GM12878 (cell line): ENCODE results near the gene NOD2. TPM values are rescaled to one million over a fixed set of nuclear protein-coding genes. Genes with fewer than 3 reads are reported as not detected.

Experiments
- ATF3 ChIP-seq: IDR thresholded peaks from 2 replicates; pipeline ENCODE4 v1.6.1; 2011; ENCODE audit warnings: low read depth, mild to moderate bottlenecking, low read length, moderate library complexity, borderline replicate concordance; ENCODE audit errors: extremely low read depth
- ATF7 ChIP-seq: fragments of 450-650 bp; IDR thresholded peaks from 2 replicates; pipeline ENCODE4 v1.6.1; 2016; ENCODE audit warnings: low read depth, mild to moderate bottlenecking
- BMI1 ChIP-seq: fragments of 450-650 bp; IDR thresholded peaks from 2 replicates; pipeline ENCODE4 v1.6.1; 2016; ENCODE audit warnings: mild to moderate bottlenecking, moderate library complexity, borderline replicate concordance
- CTCF ChIP-seq, 3 experiments: IDR thresholded peaks in 2 of 3; conservative IDR thresholded peaks in 1 of 3; 2 replicates each; pipeline ENCODE4 v1.5.1; 2011; ENCODE audit warnings: low read depth in 3 of 3, low read length in 3 of 3, mild to moderate bottlenecking in 3 of 3, control low read depth in 2 of 3, moderate library complexity in 2 of 3, inconsistent platforms in 1 of 3, mixed read lengths in 1 of 3; ENCODE audit not compliant: control insufficient read depth in 2 of 3, insufficient read depth in 1 of 3; ENCODE audit errors: extremely low read depth in 1 of 3
- CUX1 ChIP-seq: IDR thresholded peaks from 2 replicates; pipeline ENCODE4 v1.6.1; 2012; ENCODE audit warnings: improper control_type of control experiment, low read depth, low read length; ENCODE audit not compliant: insufficient replicate concordance
- ELK1 ChIP-seq: IDR thresholded peaks from 2 replicates; pipeline ENCODE4 v1.6.1; 2012; ENCODE audit warnings: low read depth, low read length, improper control_type of control experiment
- GABPA ChIP-seq: IDR thresholded peaks from 2 replicates; pipeline ENCODE4 v1.6.1; 2014; ENCODE audit warnings: antibody characterized with exemption, low read depth, mild to moderate bottlenecking, inconsistent platforms
- IRF5 ChIP-seq: fragments of 450-650 bp; IDR thresholded peaks from 2 replicates; pipeline ENCODE4 v1.6.1; 2017; ENCODE audit warnings: borderline replicate concordance
- KDM1A ChIP-seq: fragments of 200-600 bp; sonication (generic); IDR thresholded peaks from 2 replicates; pipeline ENCODE4 v1.6.1; 2016; ENCODE audit warnings: borderline replicate concordance
- MYB ChIP-seq: fragments of 150-350 bp; IDR thresholded peaks from 2 replicates; pipeline ENCODE4 v1.6.1; 2014; ENCODE audit warnings: mild to moderate bottlenecking, low read depth, low read length, borderline replicate concordance
- NFYB ChIP-seq: IDR thresholded peaks from 2 replicates; pipeline ENCODE4 v1.6.1; 2011; ENCODE audit warnings: low read depth, mild to moderate bottlenecking, low read length, improper control_type of control experiment, moderate library complexity; ENCODE audit not compliant: insufficient read depth
- PRDM15 ChIP-seq: fragments of 450-650 bp; formaldehyde crosslinking; IDR thresholded peaks from 2 replicates; pipeline ENCODE4 v1.4.0; 2020; ENCODE audit warnings: mild to moderate bottlenecking, moderate library complexity
- ZNF24 ChIP-seq: fragments of 450-650 bp; IDR thresholded peaks from 2 replicates; pipeline ENCODE4 v1.6.1; 2017; ENCODE audit warnings: antibody characterized with exemption, mild to moderate bottlenecking
- polyA plus RNA-seq, 11 experiments: library from polyadenylated mRNA; depleted of rRNA in 4 of 11; unstranded in 6 of 11; stranded (reverse) in 5 of 11; fragments of >200 nt; fragmentation: Nextera tagmentation in 4 of 11; fragmentation: Illumina TruSeq in 1 of 11; extraction: Ambion mirVana in 4 of 11; extraction: Trizol in 1 of 11; gene quantifications; 1 replicate in 1 of 11; 2 replicates in 10 of 11; pipeline versions ENCODE4 v1.2.1 to v1.2.3, GENCODE V29; 2011 to 2016; ENCODE audit warnings: inconsistent platforms in 2 of 11, missing spikeins in 2 of 11, low read depth in 1 of 11
- total RNA-seq, 4 experiments: library from RNA; depleted of rRNA in 3 of 4; stranded (reverse); fragments of >200 nt in 3 of 4; fragmentation: Illumina TruSeq in 1 of 4; extraction: Trizol in 1 of 4; gene quantifications; 2 replicates each; pipeline versions ENCODE4 v1.2.1 to v1.2.3, GENCODE V29; 2013 to 2021

The NOD2 gene
- total and polyA plus RNA-seq, 10 of the 15 experiments (the other 5 are each of a cell fraction or from before 2014, with no cell fraction given) = 1.0 to 18.6 (median 6.7) TPM

- 0 out of 2 replicates have a peak, but pooled peaks have one; percentile 37 for TF ChIP-seq ZNF24
- TF ChIP-seq IRF5 = no peak
- TF ChIP-seq ELK1 = no peak
- no peak for TF ChIP-seq BMI1
- TF ChIP-seq ATF3 = no peak
- peak; percentile 37 to 68 (median 59); a peak in 5 of 6 replicates for TF ChIP-seq CTCF (IDR thresholded peaks at IDR 0.05 in 2 of 3, conservative IDR thresholded peaks at IDR 0.05 in 1 of 3; ENCODE audit: control insufficient read depth in 2 of 3, extremely low read depth in 1 of 3, insufficient read depth in 1 of 3, low read depth in 3 of 3, low read length in 3 of 3)
- TF ChIP-seq NFYB = no peak
- TF ChIP-seq KDM1A = no peak
- peak; percentile 36 for TF ChIP-seq CUX1
- no peak for TF ChIP-seq GABPA
- no peak for TF ChIP-seq MYB
- TF ChIP-seq PRDM15 (CRISPR knock-in tag) = no peak
- TF ChIP-seq ATF7 = no peak
These were observed 54.0 kb downstream of the NOD2 start (continued) for GRCh38 chr16:50747207-50747956.
